GM19468 (cell line): Measurements from ENCODE around the gene PALM.
A peak's percentile ranks its signal among the peaks of the same experiment; 100 is the strongest.
"Not testable (repeated sequence)": the region's sequence is repeated elsewhere in the genome, so short reads cannot be mapped to it uniquely, and the experiment has no call there.

Source experiments
- ATAC-seq: cut with Tn5 transposase; IDR thresholded peaks from one replicate; pipeline ENCODE4 v1.9.1; 2021; ENCODE audit warnings: mild to moderate bottlenecking, moderate library complexity, moderate number of reproducible peaks; ENCODE audit not compliant: unreplicated experiment; ENCODE audit errors: extremely low read depth

The PALM gene

GRCh38 chr19:677601-678436, 30.9 kb upstream of the PALM start:
- ATAC-seq, result no peak

GRCh38 chr19:678791-679388, 29.8 kb upstream of the PALM start:
- no peak for ATAC-seq

GRCh38 chr19:679418-680286, 29.1 kb upstream of the PALM start:
- no peak for ATAC-seq

- ATAC-seq, result peak; percentile 74
These were observed 28.3 kb upstream of the PALM start for GRCh38 chr19:680287-681028.

- ATAC-seq, result no peak
These were observed 27.4 kb upstream of the PALM start for GRCh38 chr19:681029-682019.

- ATAC-seq, result no peak
These were observed 25.9 kb upstream of the PALM start for GRCh38 chr19:682678-683320.

- no peak for ATAC-seq
These were observed 23.2 kb upstream of the PALM start for GRCh38 chr19:685454-685931.

- ATAC-seq, result no peak
These were observed 22.0 kb upstream of the PALM start for GRCh38 chr19:686589-687297.

GRCh38 chr19:687569-688166, 21.1 kb upstream of the PALM start:
- ATAC-seq, result no peak

- no peak for ATAC-seq
These were observed 20.5 kb upstream of the PALM start for GRCh38 chr19:688214-688613.

- no peak for ATAC-seq
These were observed 19.7 kb upstream of the PALM start for GRCh38 chr19:688992-689391.

GRCh38 chr19:690203-690602, 18.5 kb upstream of the PALM start:
- no peak for ATAC-seq

GRCh38 chr19:694481-695351, 14.0 kb upstream of the PALM start:
- no peak for ATAC-seq

- no peak for ATAC-seq
These were observed 13.3 kb upstream of the PALM start, which contains the start of gene PRSS57 for GRCh38 chr19:695352-695949. PRSS57 (minus strand) TSS chr19:695452; CDS start chr19:695430, 22 bp downstream.

GRCh38 chr19:698529-698928, 10.2 kb upstream of the PALM start:
- not testable (repeated sequence) for ATAC-seq

GRCh38 chr19:699885-700284, 8.8 kb upstream of the PALM start:
- not testable (repeated sequence) for ATAC-seq
